Testis (tissue), 2 donors: ENCODE data around the gene STEAP1.

Experiments
- POLR2A ChIP-seq: fragments of 450-650 bp; IDR thresholded peaks from one replicate; pipeline ENCODE4 v1.6.1; 2017; ENCODE audit warnings: antibody characterized with exemption, mild to moderate bottlenecking, moderate library complexity
- TF ChIP-seq, protein P1 (sequence below), 3 experiments: fragments of 450-650 bp in 2 of 3; fragments of 200-600 bp in 1 of 3; sonication (generic) in 1 of 3; IDR thresholded peaks; one replicate each; pipeline ENCODE4 v1.5.1; 2016 to 2019; ENCODE audit warnings: antibody characterized with exemption in 3 of 3, mild to moderate bottlenecking in 2 of 3, moderate library complexity in 1 of 3

DNA sequence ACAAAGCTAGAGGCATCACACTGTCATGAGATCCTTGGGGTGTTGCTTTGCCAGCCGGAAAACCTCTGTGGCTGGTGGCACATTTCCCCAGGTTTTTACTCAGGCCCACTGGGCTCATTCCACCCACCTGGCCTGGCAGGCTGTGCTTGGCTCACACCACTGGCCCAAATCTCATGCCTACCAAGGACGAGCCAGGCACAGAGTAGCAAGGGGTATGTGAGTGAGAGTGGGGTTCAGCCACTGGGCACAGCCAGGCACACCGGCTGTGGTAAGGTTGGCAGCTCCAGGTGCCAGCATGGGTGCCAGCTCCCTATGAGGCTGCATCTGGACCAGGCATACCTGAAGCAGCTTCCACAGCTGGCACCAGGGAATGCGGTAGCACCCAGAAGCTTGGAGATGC lies 21.4 kb downstream of the STEAP1 start:
- TF ChIP-seq, protein P1, sequence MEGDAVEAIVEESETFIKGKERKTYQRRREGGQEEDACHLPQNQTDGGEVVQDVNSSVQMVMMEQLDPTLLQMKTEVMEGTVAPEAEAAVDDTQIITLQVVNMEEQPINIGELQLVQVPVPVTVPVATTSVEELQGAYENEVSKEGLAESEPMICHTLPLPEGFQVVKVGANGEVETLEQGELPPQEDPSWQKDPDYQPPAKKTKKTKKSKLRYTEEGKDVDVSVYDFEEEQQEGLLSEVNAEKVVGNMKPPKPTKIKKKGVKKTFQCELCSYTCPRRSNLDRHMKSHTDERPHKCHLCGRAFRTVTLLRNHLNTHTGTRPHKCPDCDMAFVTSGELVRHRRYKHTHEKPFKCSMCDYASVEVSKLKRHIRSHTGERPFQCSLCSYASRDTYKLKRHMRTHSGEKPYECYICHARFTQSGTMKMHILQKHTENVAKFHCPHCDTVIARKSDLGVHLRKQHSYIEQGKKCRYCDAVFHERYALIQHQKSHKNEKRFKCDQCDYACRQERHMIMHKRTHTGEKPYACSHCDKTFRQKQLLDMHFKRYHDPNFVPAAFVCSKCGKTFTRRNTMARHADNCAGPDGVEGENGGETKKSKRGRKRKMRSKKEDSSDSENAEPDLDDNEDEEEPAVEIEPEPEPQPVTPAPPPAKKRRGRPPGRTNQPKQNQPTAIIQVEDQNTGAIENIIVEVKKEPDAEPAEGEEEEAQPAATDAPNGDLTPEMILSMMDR (IDR thresholded peaks at IDR 0.05), result no peak
- TF ChIP-seq POLR2A, result no peak
